Mesenchymal stem cell (in vitro differentiated cells and primary cell): Measurements from ENCODE around the gene RBMY1D. TPM values are rescaled to one million over a fixed set of nuclear protein-coding genes. Genes with fewer than 3 reads are reported as not detected.
"Not testable (repeated sequence)": the region's sequence is repeated elsewhere in the genome, so short reads cannot be mapped to it uniquely, and the experiment has no call there.

Source experiments
- DNase-seq: peaks from one replicate; pipeline ENCODE4 v3.0.0-alpha.2; 2013
- H2AFZ ChIP-seq: one replicate; pipeline ENCODE4 v1.6.1; 2013; ENCODE audit warnings: low read depth, mild to moderate bottlenecking, control low read depth, inconsistent platforms, low read length, moderate library complexity
- H2AK5ac ChIP-seq: 2 replicates; pipeline ENCODE4 v1.6.1; 2013; ENCODE audit warnings: low read length, moderate library complexity, mild to moderate bottlenecking, inconsistent platforms; ENCODE audit not compliant: severe bottlenecking
- H2BK120ac ChIP-seq: one replicate; pipeline ENCODE4 v1.6.1; 2013; ENCODE audit warnings: low read depth, mild to moderate bottlenecking, inconsistent platforms, low read length, moderate library complexity
- H2BK12ac ChIP-seq, 2 experiments: one replicate each; pipeline ENCODE4 v1.6.1; 2013; ENCODE audit warnings: inconsistent platforms in 2 of 2, low read length in 2 of 2, mild to moderate bottlenecking in 2 of 2, moderate library complexity in 2 of 2, control low read depth in 1 of 2
- H2BK15ac ChIP-seq: one replicate; pipeline ENCODE4 v1.6.1; 2013; ENCODE audit warnings: mild to moderate bottlenecking, low read depth, inconsistent platforms; ENCODE audit not compliant: poor library complexity, severe bottlenecking
- H2BK5ac ChIP-seq: 2 replicates; pipeline ENCODE4 v1.6.1; 2013; ENCODE audit warnings: low read depth, mild to moderate bottlenecking, low read length, control low read depth, inconsistent platforms; ENCODE audit not compliant: poor library complexity, severe bottlenecking
- H3K14ac ChIP-seq, 2 experiments: one replicate each; pipeline ENCODE4 v1.6.1; 2013; ENCODE audit warnings: inconsistent platforms in 2 of 2, low read length in 2 of 2, control low read depth in 1 of 2, mild to moderate bottlenecking in 1 of 2, moderate library complexity in 1 of 2
- H3K18ac ChIP-seq, 2 experiments: one replicate each; pipeline ENCODE4 v1.6.1; 2013; ENCODE audit warnings: inconsistent platforms in 2 of 2, low read length in 2 of 2, control low read depth in 1 of 2, low read depth in 1 of 2, mild to moderate bottlenecking in 1 of 2
- H3K23ac ChIP-seq, 2 experiments: one replicate each; pipeline ENCODE4 v1.6.1; 2013; ENCODE audit warnings: inconsistent platforms in 2 of 2, low read length in 2 of 2, mild to moderate bottlenecking in 2 of 2, moderate library complexity in 2 of 2, control low read depth in 1 of 2
- H3K27ac ChIP-seq: 2 replicates; pipeline ENCODE4 v1.5.1; 2013; ENCODE audit warnings: mild to moderate bottlenecking, moderate library complexity, low read length, control low read depth, inconsistent platforms; ENCODE audit not compliant: poor library complexity, severe bottlenecking
- H3K27me3 ChIP-seq, 2 experiments: 2 replicates each; pipeline versions ENCODE4 v1.6.1 to v1.7.0; 2013; ENCODE audit warnings: low read length in 2 of 2, mild to moderate bottlenecking in 2 of 2, moderate library complexity in 2 of 2, control low read depth in 1 of 2, inconsistent platforms in 1 of 2; ENCODE audit not compliant: control insufficient read depth in 1 of 2, insufficient read depth in 1 of 2
- H3K36me3 ChIP-seq, 2 experiments: 2 replicates each; pipeline versions ENCODE4 v1.6.1 to v1.7.0; 2013; ENCODE audit warnings: low read length in 2 of 2, control low read depth in 1 of 2, inconsistent platforms in 1 of 2, low read depth in 1 of 2, mild to moderate bottlenecking in 1 of 2; ENCODE audit not compliant: insufficient read depth in 2 of 2, control insufficient read depth in 1 of 2
- H3K4ac ChIP-seq, 2 experiments: one replicate each; pipeline ENCODE4 v1.6.1; 2013; ENCODE audit warnings: inconsistent platforms in 2 of 2, low read length in 2 of 2, mild to moderate bottlenecking in 2 of 2, moderate library complexity in 2 of 2, control low read depth in 1 of 2, low read depth in 1 of 2
- H3K4me1 ChIP-seq: 2 replicates; pipeline ENCODE4 v1.6.1; 2013; ENCODE audit warnings: low read depth, low read length, control low read depth; ENCODE audit not compliant: control insufficient read depth, insufficient read depth
- H3K4me2 ChIP-seq: 2 replicates; pipeline ENCODE4 v1.6.1; 2013; ENCODE audit warnings: low read length, mild to moderate bottlenecking, inconsistent platforms; ENCODE audit not compliant: poor library complexity, severe bottlenecking
- H3K4me3 ChIP-seq, 2 experiments: 2 replicates each; pipeline versions ENCODE4 v1.5.1 to v1.7.0; 2013; ENCODE audit warnings: low read length in 2 of 2, mild to moderate bottlenecking in 2 of 2, control low read depth in 1 of 2, low read depth in 1 of 2; ENCODE audit not compliant: insufficient read depth in 1 of 2
- H3K79me1 ChIP-seq: replicated peaks from 2 replicates; pipeline ENCODE4 v1.6.1; 2013; ENCODE audit warnings: mild to moderate bottlenecking, control low read depth, low read length, inconsistent platforms; ENCODE audit not compliant: poor library complexity, severe bottlenecking
- H3K9ac ChIP-seq: 2 replicates; pipeline ENCODE4 v1.7.0; 2013; ENCODE audit warnings: mild to moderate bottlenecking, low read length, moderate library complexity
- H3K9me3 ChIP-seq: 2 replicates; pipeline ENCODE4 v1.7.0; 2013; ENCODE audit warnings: mild to moderate bottlenecking, low read length; ENCODE audit not compliant: control insufficient read depth
- H4K8ac ChIP-seq: one replicate; pipeline ENCODE4 v1.6.1; 2013; ENCODE audit warnings: inconsistent platforms, mild to moderate bottlenecking, low read length, moderate library complexity
- H4K91ac ChIP-seq: one replicate; pipeline ENCODE4 v1.6.1; 2013; ENCODE audit warnings: mild to moderate bottlenecking, low read length, inconsistent platforms
- WGBS: methylation state at CpG from one replicate; pipeline ENCODE4 v1.1.7; 2013; ENCODE audit warnings: mixed read lengths; 5-methylcytosine and 5-hydroxymethylcytosine counted together
- polyA plus RNA-seq, 2 experiments: library from polyadenylated mRNA; stranded (reverse); fragments of 200-250 nt; gene quantifications; one replicate each; pipeline ENCODE4 v1.2.3, GENCODE V29; 2013

RBMY1D gene
- not detected for polyA plus RNA-seq (2013, experiment 1 of 2)
- polyA plus RNA-seq (2013, experiment 2 of 2), result not detected

GRCh38 chrY:21894426-21894825 lies at the start of gene RBMY1D:
Gene RBMY1D, minus strand, starts transcription at chrY:21894526. Its CDS starts 2,013 bp downstream, at chrY:21892513.
- H2BK15ac ChIP-seq, H2AK5ac ChIP-seq, H3K4me1 ChIP-seq, H3K23ac ChIP-seq, H2BK12ac ChIP-seq, H3K9ac ChIP-seq, H3K4me2 ChIP-seq, H3K36me3 ChIP-seq, H3K79me1 ChIP-seq, H3K14ac ChIP-seq, H3K4me3 ChIP-seq, DNase-seq, H3K18ac ChIP-seq, H3K27ac ChIP-seq, H4K8ac ChIP-seq, H2BK120ac ChIP-seq, H3K9me3 ChIP-seq, H3K4ac ChIP-seq, H3K27me3 ChIP-seq, H4K91ac ChIP-seq, H2AFZ ChIP-seq, H2BK5ac ChIP-seq: not testable (repeated sequence)
- WGBS, result no CpG with 5 or more reads among the region's 28 CpGs

GRCh38 chrY:21917932-21918331 lies 23.6 kb upstream of the RBMY1D start, which contains the start of gene RBMY1E:
Gene RBMY1E, minus strand, starts transcription at chrY:21918032. Its CDS starts 1,978 bp downstream, at chrY:21916054.
- H4K8ac ChIP-seq, H3K14ac ChIP-seq, H3K4me3 ChIP-seq, H3K79me1 ChIP-seq, H3K36me3 ChIP-seq, H2BK120ac ChIP-seq, H3K27me3 ChIP-seq, H3K4me2 ChIP-seq, H4K91ac ChIP-seq, H3K18ac ChIP-seq, H2BK12ac ChIP-seq, DNase-seq, H2BK5ac ChIP-seq, H2AFZ ChIP-seq, H2AK5ac ChIP-seq, H2BK15ac ChIP-seq, H3K23ac ChIP-seq, H3K27ac ChIP-seq, H3K4ac ChIP-seq, H3K9ac ChIP-seq, H3K9me3 ChIP-seq, H3K4me1 ChIP-seq: not testable (repeated sequence)
- WGBS, result no CpG with 5 or more reads among the region's 29 CpGs

- H3K79me1 ChIP-seq, H2AK5ac ChIP-seq, H3K23ac ChIP-seq, H3K4ac ChIP-seq, H4K91ac ChIP-seq, H3K4me3 ChIP-seq, DNase-seq, H3K14ac ChIP-seq, H2BK12ac ChIP-seq, H2AFZ ChIP-seq, H3K4me2 ChIP-seq, H3K9ac ChIP-seq, H2BK15ac ChIP-seq, H3K36me3 ChIP-seq, H3K27me3 ChIP-seq, H3K27ac ChIP-seq, H3K18ac ChIP-seq, H3K4me1 ChIP-seq, H2BK5ac ChIP-seq, H4K8ac ChIP-seq, H3K9me3 ChIP-seq, H2BK120ac ChIP-seq: not testable (repeated sequence)
- WGBS, result no CpG with 5 or more reads among the region's 5 CpGs
Measured at GRCh38 chrY:21869407-21870076, 24.8 kb downstream of the RBMY1D start.

GRCh38 chrY:21845481-21845880 lies 48.8 kb downstream of the RBMY1D start:
- no peak overlapping the region for H3K27ac ChIP-seq

More at GRCh38 chrY:21845481-21845880, 48.8 kb downstream of the RBMY1D start:
- DNase-seq, result no peak
- Histone ChIP-seq H2AK5ac (no peak overlapping the region), H3K4me2 (no peak overlapping the region), H3K18ac (no peak overlapping the region), H2BK12ac (no peak overlapping the region), H3K14ac (no peak overlapping the region), H3K9me3 (no peaks in the 10 kb centered on the region), H3K79me1 (no peaks in the 10 kb centered on the region), H3K36me3 (no peaks in the 10 kb centered on the region), H3K4me3 (no peak overlapping the region), H2BK5ac (no peak overlapping the region), H4K91ac (no peak overlapping the region), H3K23ac (no peak overlapping the region), H2AFZ (no peak overlapping the region), H2BK120ac (no peak overlapping the region), H3K27me3 (no peaks in the 10 kb centered on the region), H3K9ac (no peak overlapping the region), H3K4me1 (no peaks in the 10 kb centered on the region), H2BK15ac (no peak overlapping the region), H4K8ac (no peak overlapping the region), H3K4ac (no peak overlapping the region)
- WGBS, result no CpG with 5 or more reads among the region's 3 CpGs
